K562 (cell line): ENCODE data around the gene OR1J1. TPM values are rescaled to one million over a fixed set of nuclear protein-coding genes. Genes with fewer than 3 reads are reported as not detected.

ENCODE experiments used
- BMI1 ChIP-seq: fragments of 150-350 bp; IDR thresholded peaks from 2 replicates; pipeline ENCODE4 v1.6.1; 2014; ENCODE audit warnings: low read length
- BRF1 ChIP-seq: IDR thresholded peaks from 3 replicates; pipeline ENCODE4 v1.6.1; 2011; ENCODE audit warnings: borderline replicate concordance, mild to moderate bottlenecking; ENCODE audit not compliant: insufficient read length; ENCODE audit errors: extremely low read depth
- CREBBP ChIP-seq: IDR thresholded peaks from one replicate; pipeline ENCODE4 v1.6.1; 2012; ENCODE audit warnings: low read depth, mild to moderate bottlenecking, control low read depth, inconsistent platforms, low read length
- CTCF ChIP-seq, 3 experiments: IDR thresholded peaks in 2 of 3; conservative IDR thresholded peaks in 1 of 3; 2 replicates each; pipeline ENCODE4 v1.5.1; 2011 to 2012; ENCODE audit warnings: low read length in 3 of 3, mild to moderate bottlenecking in 3 of 3, control low read depth in 2 of 3, improper control_type of control experiment in 1 of 3, inconsistent platforms in 1 of 3, low read depth in 1 of 3, mixed read lengths in 1 of 3, moderate library complexity in 1 of 3; ENCODE audit not compliant: insufficient read depth in 2 of 3
- ELF2 ChIP-seq: fragments of 250-450 bp; sonication (Bioruptor Pico); IDR thresholded peaks from 2 replicates; pipeline ENCODE4 v1.5.0; 2021; ENCODE audit warnings: mild to moderate bottlenecking
- FOXA3 ChIP-seq, 2 experiments: fragments of 450-650 bp in 1 of 2; sonication (generic) in 1 of 2; formaldehyde crosslinking; IDR thresholded peaks in 1 of 2; conservative IDR thresholded peaks in 1 of 2; 2 replicates each; pipeline versions ENCODE4 v1.4.0 to v1.8.0; 2020 to 2022; ENCODE audit warnings: mild to moderate bottlenecking in 2 of 2, missing genetic modification reagents in 1 of 2
- FOXK2 ChIP-seq, 2 experiments: fragments of 450-650 bp; IDR thresholded peaks in 1 of 2; conservative IDR thresholded peaks in 1 of 2; 2 replicates each; pipeline ENCODE4 v1.6.1; 2016; ENCODE audit warnings: low read depth in 2 of 2, mild to moderate bottlenecking in 1 of 2
- FOXM1 ChIP-seq, 2 experiments: fragments of 450-650 bp in 1 of 2; sonication (generic) in 1 of 2; formaldehyde crosslinking in 1 of 2; IDR thresholded peaks; 2 replicates each; pipeline versions ENCODE4 v1.6.1 to v1.9.0; 2017 to 2022; ENCODE audit warnings: low read depth in 2 of 2, mild to moderate bottlenecking in 2 of 2, missing genetic modification reagents in 1 of 2, moderate library complexity in 1 of 2
- NFYB ChIP-seq: IDR thresholded peaks from 2 replicates; pipeline ENCODE4 v1.6.1; 2011; ENCODE audit warnings: mild to moderate bottlenecking, moderate library complexity; ENCODE audit not compliant: insufficient read length; ENCODE audit errors: extremely low read depth
- ZBTB1 ChIP-seq: sonication (generic); formaldehyde crosslinking; IDR thresholded peaks from 2 replicates; pipeline ENCODE4 v1.8.1; 2023; ENCODE audit warnings: missing genetic modification reagents, low read depth, mild to moderate bottlenecking, borderline replicate concordance
- ZBTB7A ChIP-seq: IDR thresholded peaks from 2 replicates; pipeline ENCODE4 v1.6.1; 2011; ENCODE audit warnings: low read depth, mild to moderate bottlenecking, low read length, moderate library complexity, borderline replicate concordance; ENCODE audit not compliant: control insufficient read depth
- ZFP30 ChIP-seq: fragments of 250-450 bp; sonication (Bioruptor Pico); IDR thresholded peaks from 2 replicates; pipeline ENCODE4 v1.8.0; 2022; ENCODE audit warnings: moderate library complexity, mild to moderate bottlenecking, inconsistent platforms, borderline replicate concordance
- ZNF12 ChIP-seq: sonication (generic); formaldehyde crosslinking; IDR thresholded peaks from 2 replicates; pipeline ENCODE4 v1.4.0; 2020; ENCODE audit warnings: mild to moderate bottlenecking, missing genetic modification reagents
- ZNF277 ChIP-seq: fragments of 250-450 bp; sonication (Bioruptor Pico); IDR thresholded peaks from 2 replicates; pipeline ENCODE4 v1.8.0; 2022; ENCODE audit warnings: inconsistent platforms, mild to moderate bottlenecking, moderate library complexity, borderline replicate concordance
- ZNF280B ChIP-seq: fragments of 250-450 bp; sonication (Bioruptor Pico); IDR thresholded peaks from 2 replicates; pipeline ENCODE4 v1.5.1; 2021; ENCODE audit warnings: mild to moderate bottlenecking
- ZNF436 ChIP-seq: fragments of 250-450, 450-650 bp; sonication (Bioruptor Pico); formaldehyde crosslinking; IDR thresholded peaks from 2 replicates; pipeline ENCODE4 v1.7.0; 2020; ENCODE audit warnings: mild to moderate bottlenecking
- ZNF445 ChIP-seq: fragments of 250-450 bp; sonication (Bioruptor Pico); IDR thresholded peaks from 2 replicates; pipeline ENCODE4 v1.4.0; 2020; ENCODE audit warnings: low read depth, mild to moderate bottlenecking, moderate library complexity
- ZNF589 ChIP-seq: fragments of 200-800 bp; sonication (Bioruptor generic); IDR thresholded peaks from 2 replicates; pipeline ENCODE4 v1.6.1; 2016; ENCODE audit warnings: low read depth, missing genetic modification characterization, missing compliant biosample characterization
- ZNF764 ChIP-seq: fragments of 250-450 bp; sonication (Bioruptor Pico); IDR thresholded peaks from 2 replicates; pipeline ENCODE4 v1.4.0; 2020; ENCODE audit warnings: low read depth, mild to moderate bottlenecking, moderate library complexity
- polyA plus RNA-seq, 8 experiments: library from polyadenylated mRNA; depleted of rRNA in 4 of 8; stranded (reverse) in 5 of 8; unstranded in 3 of 8; fragments of >200 nt; fragmentation: Nextera tagmentation in 2 of 8; fragmentation: Illumina TruSeq in 1 of 8; extraction: Ambion mirVana in 2 of 8; extraction: Trizol in 1 of 8; gene quantifications; 2 replicates each; pipeline versions ENCODE4 v1.2.1 to v1.2.3, GENCODE V29; 2011 to 2014; ENCODE audit warnings: inconsistent platforms in 1 of 8, missing spikeins in 1 of 8
- total RNA-seq, 7 experiments: library from RNA; depleted of rRNA in 6 of 7; stranded (reverse); fragments of >200 nt in 6 of 7; fragmentation: Illumina TruSeq in 2 of 7; extraction: Trizol in 2 of 7; gene quantifications; 2 replicates each; pipeline versions ENCODE4 v1.2.1 to v1.2.3, GENCODE V29; 2011 to 2021; ENCODE audit warnings: low replicate concordance in 1 of 7

The OR1J1 gene
- total and polyA plus RNA-seq, 9 of the 15 experiments (the other 6 are each of a cell fraction or from before 2014, with no cell fraction given) = not detected

- TF ChIP-seq ZNF445 (no peak), ZNF277 (CRISPR knock-in tag) (no peak), ZBTB1 (CRISPR knock-in tag) (no peak), ZNF436 (CRISPR knock-in tag) (no peak), ZNF589 (CRISPR knock-in tag) (peak; percentile 86; the same call in 1 of the 2 replicates), BRF1 (no peak), FOXM1 (IDR thresholded peaks at IDR 0.05; ENCODE audit: low read depth) (peak; percentile 95), FOXM1 (CRISPR knock-in tag; IDR thresholded peaks at IDR 0.05; ENCODE audit: low read depth) (no peak), BMI1 (no peak), CTCF (IDR thresholded peaks at IDR 0.05 in 2 of 3, conservative IDR thresholded peaks at IDR 0.05 in 1 of 3; ENCODE audit: insufficient read depth in 2 of 3, low read depth in 1 of 3, low read length in 3 of 3) (no peak), ZBTB7A (no peak), FOXK2 (conservative IDR thresholded peaks at IDR 0.05 in 1 of 2, IDR thresholded peaks at IDR 0.05 in 1 of 2; ENCODE audit: low read depth in 2 of 2) (no peak), CREBBP (no peak), ZNF12 (no peak), ZFP30 (CRISPR knock-in tag) (no peak), ZNF280B (CRISPR knock-in tag) (peak; percentile 98), NFYB (no peak), ZNF764 (no peak), ELF2 (no peak), FOXA3 (CRISPR knock-in tag; conservative IDR thresholded peaks at IDR 0.05 in 1 of 2, IDR thresholded peaks at IDR 0.05 in 1 of 2) (no peak)
Measured at GRCh38 chr9:122446819-122447484, 30.8 kb downstream of the OR1J1 start (continued).
